Stimulated activated memory B cell treated with anti-CD40 and anti-IgM and Interleukin-4, amounts not matched to agents 10 μg/mL and 1 μg/mL and 100 μg/mL, for 72 hours (primary cell): Measurements from ENCODE around the gene NALCN.

Experiments used
- ATAC-seq: fragments of 150-1000 bp; cut with Tn5 transposase; 2 replicates; pipeline ENCODE4 v1.10.0; 2021
- H3K27ac Mint-ChIP-seq: one replicate; pipeline ENCODE4 v1.8.0; 2022; ENCODE audit warnings: mild to moderate bottlenecking, mixed read lengths
- H3K27me3 Mint-ChIP-seq: one replicate; pipeline ENCODE4 v1.8.0; 2022; ENCODE audit warnings: mixed read lengths
- H3K36me3 Mint-ChIP-seq: one replicate; pipeline ENCODE4 v1.8.0; 2022; ENCODE audit warnings: mixed read lengths
- H3K4me1 Mint-ChIP-seq: one replicate; pipeline ENCODE4 v1.8.0; 2022; ENCODE audit warnings: mixed read lengths
- H3K4me3 Mint-ChIP-seq: one replicate; pipeline ENCODE4 v1.8.0; 2022; ENCODE audit warnings: mild to moderate bottlenecking, moderate library complexity, mixed read lengths
- H3K9me3 Mint-ChIP-seq: one replicate; pipeline ENCODE4 v1.8.0; 2022; ENCODE audit warnings: mixed read lengths

The NALCN gene

GRCh38 chr13:101416181-101417042 is at the start of gene NALCN:
NALCN (minus strand) TSS chr13:101416508; CDS start chr13:101399126, 17,382 bp downstream.
- H3K4me3 Mint-ChIP-seq: peak within 1 kb of the TSS; percentile 18
- H3K4me1 Mint-ChIP-seq: no peaks in the 10 kb centered on the region
- peaks cover 27% of the 10 kb centered on the region for H3K27me3 Mint-ChIP-seq
- H3K36me3 Mint-ChIP-seq: no peaks in the 10 kb centered on the region
- no peaks in the 10 kb centered on the region for H3K9me3 Mint-ChIP-seq
- no peak within 1 kb of the TSS for H3K27ac Mint-ChIP-seq
- peak; percentile 51 for ATAC-seq

GRCh38 chr13:101465877-101466276 is 49.6 kb upstream of the NALCN start:
- no peak overlapping the region for H3K27ac Mint-ChIP-seq
- no peak overlapping the region for H3K4me3 Mint-ChIP-seq
- H3K4me1 Mint-ChIP-seq: no peaks in the 10 kb centered on the region
- no peaks in the 10 kb centered on the region for H3K36me3 Mint-ChIP-seq
- no peaks in the 10 kb centered on the region for H3K27me3 Mint-ChIP-seq
- no peak for ATAC-seq
- H3K9me3 Mint-ChIP-seq: peaks cover 2% of the 10 kb centered on the region

GRCh38 chr13:101457176-101457575 is 40.9 kb upstream of the NALCN start:
- H3K27me3 Mint-ChIP-seq: peaks cover 30% of the 10 kb centered on the region
- H3K4me3 Mint-ChIP-seq: no peak overlapping the region
- no peaks in the 10 kb centered on the region for H3K36me3 Mint-ChIP-seq
- H3K4me1 Mint-ChIP-seq: no peaks in the 10 kb centered on the region
- H3K27ac Mint-ChIP-seq: no peak overlapping the region
- H3K9me3 Mint-ChIP-seq: no peaks in the 10 kb centered on the region
- no peak for ATAC-seq

- no peaks in the 10 kb centered on the region for H3K36me3 Mint-ChIP-seq
- no peak for ATAC-seq
- no peak overlapping the region for H3K27ac Mint-ChIP-seq
- H3K9me3 Mint-ChIP-seq: no peaks in the 10 kb centered on the region
- H3K4me3 Mint-ChIP-seq: no peak overlapping the region
- peaks cover 41% of the 10 kb centered on the region for H3K27me3 Mint-ChIP-seq
- no peaks in the 10 kb centered on the region for H3K4me1 Mint-ChIP-seq
Observed at GRCh38 chr13:101455863-101456262, 39.6 kb upstream of the NALCN start.

- H3K9me3 Mint-ChIP-seq: no peaks in the 10 kb centered on the region
- no peak for ATAC-seq
- H3K4me1 Mint-ChIP-seq: no peaks in the 10 kb centered on the region
- H3K27ac Mint-ChIP-seq: no peak overlapping the region
- no peaks in the 10 kb centered on the region for H3K36me3 Mint-ChIP-seq
- peaks cover 41% of the 10 kb centered on the region for H3K27me3 Mint-ChIP-seq
- no peak overlapping the region for H3K4me3 Mint-ChIP-seq
Observed at GRCh38 chr13:101454767-101455166, 38.5 kb upstream of the NALCN start.

GRCh38 chr13:101453784-101454201 is 37.5 kb upstream of the NALCN start:
- ATAC-seq: no peak
- no peaks in the 10 kb centered on the region for H3K36me3 Mint-ChIP-seq
- no peak overlapping the region for H3K27ac Mint-ChIP-seq
- no peaks in the 10 kb centered on the region for H3K4me1 Mint-ChIP-seq
- peaks cover 41% of the 10 kb centered on the region for H3K27me3 Mint-ChIP-seq
- no peak overlapping the region for H3K4me3 Mint-ChIP-seq
- no peaks in the 10 kb centered on the region for H3K9me3 Mint-ChIP-seq

GRCh38 chr13:101452519-101453485 is 36.5 kb upstream of the NALCN start, which contains the start of gene ITGBL1:
ITGBL1 (plus strand) TSS chr13:101452675; CDS start chr13:101452834, 159 bp downstream.
- no peak within 1 kb of the TSS for H3K27ac Mint-ChIP-seq

GRCh38 chr13:101451641-101452040 is 35.3 kb upstream of the NALCN start:
- no peak overlapping the region for H3K4me3 Mint-ChIP-seq
- H3K36me3 Mint-ChIP-seq: no peaks in the 10 kb centered on the region
- H3K9me3 Mint-ChIP-seq: no peaks in the 10 kb centered on the region
- H3K4me1 Mint-ChIP-seq: no peaks in the 10 kb centered on the region
- no peak overlapping the region for H3K27ac Mint-ChIP-seq
- peaks cover 41% of the 10 kb centered on the region for H3K27me3 Mint-ChIP-seq
- ATAC-seq: no peak

More at GRCh38 chr13:101452519-101453485, 36.5 kb upstream of the NALCN start, which contains the start of gene ITGBL1:
- Mint-ChIP-seq H3K36me3 (no peaks in the 10 kb centered on the region), H3K4me1 (no peaks in the 10 kb centered on the region), H3K4me3 (no peak within 1 kb of the TSS), H3K9me3 (no peaks in the 10 kb centered on the region), H3K27me3 (peaks cover 41% of the 10 kb centered on the region)
- no peak for ATAC-seq

- ATAC-seq: peak; percentile 18
- Mint-ChIP-seq H3K36me3 (no peaks in the 10 kb centered on the region), H3K4me3 (no peak overlapping the region), H3K27ac (no peak overlapping the region), H3K27me3 (peaks cover 41% of the 10 kb centered on the region), H3K4me1 (no peaks in the 10 kb centered on the region), H3K9me3 (no peaks in the 10 kb centered on the region)
Observed at GRCh38 chr13:101450749-101451130, 34.4 kb upstream of the NALCN start.

- Mint-ChIP-seq H3K4me1 (no peaks in the 10 kb centered on the region), H3K27me3 (peaks cover 38% of the 10 kb centered on the region), H3K9me3 (no peaks in the 10 kb centered on the region), H3K36me3 (no peaks in the 10 kb centered on the region), H3K4me3 (no peak overlapping the region), H3K27ac (no peak overlapping the region)
- no peak for ATAC-seq
Observed at GRCh38 chr13:101449790-101450748, 33.8 kb upstream of the NALCN start.

GRCh38 chr13:101447852-101448251 is 31.5 kb upstream of the NALCN start:
- no peaks in the 10 kb centered on the region for H3K36me3 Mint-ChIP-seq
- H3K4me3 Mint-ChIP-seq: no peak overlapping the region
- no peak overlapping the region for H3K27ac Mint-ChIP-seq
- peaks cover 18% of the 10 kb centered on the region for H3K27me3 Mint-ChIP-seq
- H3K9me3 Mint-ChIP-seq: peaks cover 4% of the 10 kb centered on the region
- ATAC-seq: no peak
- H3K4me1 Mint-ChIP-seq: no peaks in the 10 kb centered on the region

- no peak overlapping the region for H3K4me3 Mint-ChIP-seq
Observed at GRCh38 chr13:101434486-101434885, 18.2 kb upstream of the NALCN start.

GRCh38 chr13:101433895-101434294 is 17.6 kb upstream of the NALCN start:
- no peak overlapping the region for H3K27ac Mint-ChIP-seq
- H3K4me3 Mint-ChIP-seq: no peak overlapping the region
- H3K4me1 Mint-ChIP-seq: no peaks in the 10 kb centered on the region
- no peaks in the 10 kb centered on the region for H3K36me3 Mint-ChIP-seq
- ATAC-seq: no peak
- no peaks in the 10 kb centered on the region for H3K9me3 Mint-ChIP-seq
- H3K27me3 Mint-ChIP-seq: no peaks in the 10 kb centered on the region

More at GRCh38 chr13:101434486-101434885, 18.2 kb upstream of the NALCN start:
- Mint-ChIP-seq H3K27ac (no peak overlapping the region), H3K9me3 (no peaks in the 10 kb centered on the region), H3K4me1 (no peaks in the 10 kb centered on the region), H3K36me3 (no peaks in the 10 kb centered on the region), H3K27me3 (no peaks in the 10 kb centered on the region)
- no peak for ATAC-seq

- Mint-ChIP-seq H3K4me1 (no peaks in the 10 kb centered on the region), H3K9me3 (no peaks in the 10 kb centered on the region), H3K36me3 (no peaks in the 10 kb centered on the region), H3K27ac (no peak overlapping the region), H3K4me3 (no peak overlapping the region), H3K27me3 (no peaks in the 10 kb centered on the region)
- ATAC-seq: no peak
Observed at GRCh38 chr13:101429733-101430132, 13.4 kb upstream of the NALCN start.
